ENCODE data around the gene FASTKD3.
"Not testable (repeated sequence)": the region's sequence is repeated elsewhere in the genome, so short reads cannot be mapped to it uniquely, and the experiment has no call there.

FASTKD3 gene, protein sequence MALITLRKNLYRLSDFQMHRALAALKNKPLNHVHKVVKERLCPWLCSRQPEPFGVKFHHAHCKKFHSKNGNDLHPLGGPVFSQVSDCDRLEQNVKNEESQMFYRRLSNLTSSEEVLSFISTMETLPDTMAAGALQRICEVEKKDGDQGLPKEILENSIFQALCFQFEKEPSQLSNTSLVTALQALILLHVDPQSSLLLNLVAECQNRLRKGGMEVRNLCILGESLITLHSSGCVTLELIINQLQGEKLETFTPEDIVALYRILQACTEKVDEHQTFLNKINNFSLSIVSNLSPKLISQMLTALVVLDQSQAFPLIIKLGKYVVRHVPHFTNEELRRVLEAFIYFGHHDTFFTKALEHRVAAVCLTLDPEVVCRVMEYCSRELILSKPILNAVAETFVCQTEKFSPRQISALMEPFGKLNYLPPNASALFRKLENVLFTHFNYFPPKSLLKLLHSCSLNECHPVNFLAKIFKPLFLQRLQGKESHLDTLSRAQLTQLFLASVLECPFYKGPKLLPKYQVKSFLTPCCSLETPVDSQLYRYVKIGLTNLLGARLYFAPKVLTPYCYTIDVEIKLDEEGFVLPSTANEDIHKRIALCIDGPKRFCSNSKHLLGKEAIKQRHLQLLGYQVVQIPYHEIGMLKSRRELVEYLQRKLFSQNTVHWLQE

DNA sequence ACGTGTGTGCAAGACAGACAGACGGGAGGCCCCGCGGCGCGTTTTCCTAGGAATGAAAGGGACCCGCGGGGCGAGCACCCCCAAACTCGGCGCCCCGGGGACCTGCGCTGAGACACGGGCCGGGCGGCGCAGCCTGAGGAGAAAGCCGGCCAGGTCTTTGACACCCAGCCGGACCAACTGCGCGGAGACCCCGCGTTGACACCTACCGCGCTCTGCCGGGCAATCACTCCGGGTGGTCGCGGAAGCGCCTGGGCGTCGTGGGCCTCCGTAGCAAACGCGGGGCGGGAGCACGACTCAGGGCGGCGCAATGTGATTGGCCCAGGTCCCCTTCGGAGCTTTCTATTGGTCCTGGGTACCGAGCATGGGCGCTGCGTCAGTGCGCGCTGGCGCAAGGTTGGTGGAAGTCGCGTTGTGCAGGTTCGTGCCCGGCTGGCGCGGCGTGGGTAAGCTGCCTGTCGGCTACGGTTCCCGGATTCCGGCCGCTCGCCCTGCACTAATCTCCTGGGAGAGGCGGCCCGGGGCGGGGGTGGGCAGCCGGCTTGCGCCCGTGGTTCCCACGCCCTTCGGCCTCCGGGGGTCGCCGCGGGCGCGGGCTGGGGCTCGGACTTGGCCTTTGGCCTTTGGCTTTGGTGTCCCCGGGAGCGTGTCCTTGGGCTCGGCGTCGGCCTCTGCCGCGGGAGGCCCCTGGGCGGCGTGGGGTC lies at the start of gene FASTKD3, which contains the start of gene MTRR:
Gene FASTKD3 (minus strand): TSS at position 259 of the 701 bp plus-strand sequence. CDS start 948 bp downstream, outside the sequence.
Gene MTRR (plus strand): TSS at position 376 of the 701 bp plus-strand sequence. CDS start 1,647 bp downstream, outside the sequence.
- DNase-seq = peak; percentile 88 to 90

DNA sequence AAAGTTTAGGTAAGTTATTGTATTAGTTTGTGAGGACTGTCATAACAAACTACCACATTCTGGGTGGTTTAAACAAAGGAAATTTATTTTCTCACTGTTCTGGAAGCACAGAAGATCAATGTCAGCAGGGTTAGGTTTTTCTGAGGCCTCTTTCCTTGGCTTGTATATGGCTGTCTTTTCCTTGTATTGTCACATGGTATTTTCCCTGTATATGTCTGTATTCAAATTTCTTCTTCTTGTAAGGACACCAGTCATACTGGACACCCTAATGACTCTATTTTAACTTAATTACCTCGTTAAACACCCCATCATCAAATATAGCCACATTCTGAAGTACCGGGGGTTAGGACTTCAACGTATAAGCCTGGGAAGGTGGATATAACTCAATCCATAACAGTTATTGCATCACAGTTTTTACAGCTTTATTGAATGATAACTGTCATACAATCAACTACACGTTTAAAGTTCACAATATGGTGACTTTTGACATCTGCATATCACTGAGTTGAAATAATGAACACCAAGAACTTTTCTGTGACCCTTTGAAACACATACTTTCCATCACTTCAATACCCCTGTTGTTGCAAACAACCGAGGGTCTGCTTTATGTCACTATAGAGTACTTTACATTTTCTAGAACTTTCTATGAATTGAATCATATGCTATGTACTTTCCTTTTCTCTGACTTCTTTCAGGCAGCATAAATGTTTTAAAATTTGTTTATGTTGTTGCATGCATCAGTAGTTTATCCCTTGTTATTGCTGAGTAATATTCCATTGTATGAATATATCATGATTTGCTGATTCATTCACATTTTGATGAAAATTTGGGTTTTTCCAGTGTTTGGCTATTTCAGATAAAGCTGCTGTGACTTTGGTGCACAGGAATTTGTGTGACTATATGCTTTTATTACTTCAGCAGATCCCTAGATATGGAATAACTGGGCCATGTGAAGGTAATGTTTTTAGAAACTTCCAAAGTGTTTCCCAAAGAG lies 48.6 kb upstream of the FASTKD3 start:
- DNase-seq = no peak

DNA sequence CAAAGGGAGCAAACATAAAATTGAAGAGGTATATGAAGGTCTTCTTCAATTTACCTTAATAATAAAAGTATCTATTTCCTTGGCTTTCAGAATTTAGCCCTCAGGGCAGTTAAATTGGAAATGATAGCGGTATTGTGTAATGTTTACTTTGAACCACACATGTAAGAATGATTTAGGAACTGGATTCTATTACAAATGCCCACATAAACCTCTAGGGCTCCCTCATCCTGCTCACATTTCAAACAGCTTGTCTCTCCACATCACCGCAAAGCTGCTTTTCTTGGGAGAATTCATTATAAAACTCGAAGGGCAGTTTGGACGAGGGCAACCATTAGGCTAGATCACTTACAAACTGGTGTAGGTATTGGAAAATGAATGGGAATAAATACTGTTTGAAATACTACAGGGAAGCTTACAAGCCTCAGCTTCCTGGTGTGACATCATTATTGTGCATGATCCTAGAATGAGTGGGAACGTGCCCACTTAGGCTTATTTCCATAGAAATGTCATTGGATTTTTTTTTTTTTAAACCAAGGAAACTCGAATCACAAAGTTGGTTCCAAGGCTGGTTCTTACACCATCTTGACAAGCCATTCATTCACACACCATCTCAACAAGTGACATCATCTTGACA lies 47.5 kb upstream of the FASTKD3 start:
- no peak for DNase-seq

DNA sequence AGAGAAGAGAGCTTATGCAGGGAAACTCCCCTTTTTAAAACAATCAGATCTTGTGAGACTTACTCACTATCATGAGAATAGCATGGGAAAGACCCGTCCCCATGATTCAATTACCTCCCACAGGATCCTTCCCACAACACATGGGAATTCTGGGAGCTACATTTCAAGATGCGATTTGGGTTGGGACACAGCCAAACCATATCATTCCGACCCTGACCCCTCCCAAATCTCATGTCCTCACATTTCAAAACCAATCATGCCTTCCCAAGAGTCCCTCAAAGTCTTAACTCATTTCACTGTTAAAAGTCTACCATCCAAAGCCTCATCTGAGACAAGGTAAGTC lies 42.6 kb upstream of the FASTKD3 start:
- not testable (repeated sequence) for DNase-seq

DNA sequence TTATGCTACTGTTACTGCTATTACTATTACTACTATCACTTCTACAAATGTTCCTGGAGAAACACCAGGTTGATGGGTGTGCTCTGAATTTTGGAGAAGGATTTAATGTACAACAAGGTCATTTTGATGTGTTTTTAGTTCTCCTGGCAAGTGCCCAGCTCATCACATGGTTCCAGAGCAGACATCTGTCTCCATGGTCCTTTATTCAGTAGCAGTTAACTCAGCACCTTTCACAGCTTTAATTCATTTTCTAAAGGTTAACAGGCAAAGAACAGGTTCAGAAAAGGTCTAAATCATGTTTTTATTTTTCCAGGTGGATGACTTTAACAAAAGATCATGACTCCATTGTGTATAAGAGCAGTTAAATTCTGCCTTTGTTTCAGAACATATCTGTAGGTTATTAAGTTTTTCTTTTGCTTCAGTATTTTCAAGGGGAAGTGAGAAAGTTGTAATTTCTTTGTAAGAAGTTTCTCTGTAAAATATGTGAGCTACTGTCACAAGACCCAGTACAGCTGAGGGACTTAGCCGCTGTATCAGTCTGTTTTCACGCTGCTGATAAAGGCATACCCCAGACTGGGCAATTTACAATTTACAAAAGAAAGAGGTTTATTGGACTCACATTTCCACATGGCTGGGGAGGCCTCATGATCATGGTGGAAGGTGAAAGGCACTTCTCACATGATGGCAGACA lies 42.1 kb upstream of the FASTKD3 start:
- no peak for DNase-seq

DNA sequence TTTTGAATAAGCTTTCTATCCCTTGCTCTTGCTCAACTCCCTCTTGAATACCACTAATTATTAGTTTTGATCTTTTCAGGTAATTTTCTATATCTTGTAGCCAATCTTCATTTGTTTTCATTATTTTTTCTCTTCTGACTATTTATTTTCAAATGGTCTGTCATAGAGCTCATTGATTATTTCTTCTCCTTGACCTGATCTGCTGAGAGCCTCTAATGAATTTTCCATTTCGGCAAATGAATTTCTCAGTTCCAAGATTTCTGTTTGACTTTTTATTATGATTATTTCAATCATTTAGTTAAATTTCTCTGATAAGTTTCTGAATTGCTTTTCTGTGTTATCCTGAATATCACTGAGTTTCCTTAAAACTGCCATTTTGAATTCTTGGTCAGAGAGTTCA lies 39.5 kb upstream of the FASTKD3 start:
- DNase-seq = no peak

DNA sequence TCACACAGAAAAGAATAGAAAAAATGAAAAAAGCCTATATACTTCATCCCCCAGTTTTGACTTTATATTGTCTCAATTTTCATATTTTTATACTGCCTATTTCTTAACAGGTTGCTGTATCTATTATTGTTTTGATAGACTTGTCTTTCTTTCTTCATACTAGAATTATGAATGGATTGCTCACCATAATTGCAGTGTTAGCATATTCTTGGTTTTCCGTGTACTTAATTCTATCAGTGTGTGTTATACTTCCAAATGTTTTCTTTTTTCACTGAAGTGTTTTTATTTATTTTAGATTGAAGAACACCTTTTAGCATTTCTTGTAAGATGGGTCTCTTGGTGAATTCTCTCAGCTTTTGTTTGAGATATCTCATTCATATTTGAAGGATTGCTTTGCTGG lies 38.8 kb upstream of the FASTKD3 start:
- no peak for DNase-seq

DNA sequence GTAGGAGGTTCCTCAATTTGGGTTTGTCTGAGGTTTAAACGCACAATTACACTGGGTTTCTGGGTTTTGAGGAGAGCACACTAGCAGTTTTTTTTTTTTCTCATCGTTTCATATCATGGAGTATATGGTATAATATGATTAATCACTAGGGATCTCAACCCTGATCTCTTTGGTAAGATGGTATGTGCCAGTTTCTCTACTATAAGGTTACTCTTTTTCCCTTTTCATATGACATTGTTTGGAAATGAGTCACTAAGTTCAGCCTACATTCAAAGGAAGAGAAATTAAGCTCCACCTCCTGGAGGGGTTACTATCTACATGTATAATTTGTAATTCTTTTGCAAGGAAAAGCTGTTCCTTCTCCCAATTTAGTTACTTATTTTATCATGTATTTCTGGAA lies 35.3 kb upstream of the FASTKD3 start:
- no peak for DNase-seq

DNA sequence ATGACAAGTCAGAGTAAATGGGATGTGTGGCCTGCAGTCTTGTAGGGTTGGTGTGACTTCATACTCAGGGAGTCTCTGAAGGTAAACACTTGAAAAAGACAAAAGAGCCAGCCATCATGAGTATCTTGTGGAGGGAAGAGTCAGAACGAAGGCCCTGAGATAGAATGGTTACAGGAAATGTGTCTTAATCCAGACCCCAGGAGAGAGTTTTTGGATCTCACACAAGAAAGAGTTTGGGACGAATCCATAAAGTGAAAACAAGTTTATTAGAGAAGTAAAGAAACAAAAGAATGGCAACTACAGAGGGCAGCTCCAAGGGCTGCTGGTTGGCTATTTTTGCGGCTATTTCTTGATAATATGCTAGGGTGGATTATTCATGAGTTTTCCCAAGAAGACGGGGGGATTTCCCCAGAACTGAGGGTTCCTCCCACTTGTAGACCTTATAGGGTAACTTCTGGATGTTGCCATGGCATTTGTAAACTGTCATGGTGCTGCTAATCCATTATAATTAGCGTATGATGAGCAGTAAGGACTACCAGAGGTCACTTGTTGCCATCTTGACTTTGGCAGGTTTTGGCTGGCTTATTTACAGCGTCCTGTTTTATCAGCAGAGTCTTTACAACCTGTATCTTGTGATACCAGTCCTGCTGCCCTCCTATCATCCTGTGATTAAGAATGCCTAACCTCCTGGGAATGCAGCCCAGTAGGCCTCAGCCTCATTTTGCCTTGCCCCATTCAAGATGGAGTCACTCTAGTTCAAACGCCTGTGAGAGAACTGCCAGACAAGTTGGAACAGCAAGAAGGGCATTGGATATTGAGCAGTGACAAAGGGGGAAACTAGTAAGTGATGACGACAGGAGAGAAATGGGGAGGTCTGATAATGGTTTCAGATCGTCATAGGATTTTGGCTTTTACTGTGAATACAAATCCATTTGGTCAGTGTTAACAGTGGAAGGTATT lies 34.1 kb upstream of the FASTKD3 start:
- no peak for DNase-seq

DNA sequence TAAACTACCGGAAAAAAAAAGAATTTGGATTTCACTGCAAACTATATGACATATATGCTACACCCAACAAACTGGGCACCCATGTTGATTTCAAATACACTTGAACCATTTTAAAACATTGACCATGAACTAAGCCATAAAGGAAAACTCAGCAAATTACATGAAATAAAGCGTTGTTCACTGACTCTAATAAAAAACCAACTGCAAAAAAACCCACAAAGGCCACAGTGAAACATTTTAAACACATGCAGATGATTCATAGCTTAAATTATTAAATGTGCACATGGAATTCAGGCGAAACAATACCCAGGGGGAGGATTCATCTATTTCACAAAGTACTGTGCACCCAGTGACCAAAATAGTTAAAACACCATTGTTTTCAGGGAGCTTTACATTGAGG lies 33.4 kb upstream of the FASTKD3 start:
- DNase-seq = no peak

DNA sequence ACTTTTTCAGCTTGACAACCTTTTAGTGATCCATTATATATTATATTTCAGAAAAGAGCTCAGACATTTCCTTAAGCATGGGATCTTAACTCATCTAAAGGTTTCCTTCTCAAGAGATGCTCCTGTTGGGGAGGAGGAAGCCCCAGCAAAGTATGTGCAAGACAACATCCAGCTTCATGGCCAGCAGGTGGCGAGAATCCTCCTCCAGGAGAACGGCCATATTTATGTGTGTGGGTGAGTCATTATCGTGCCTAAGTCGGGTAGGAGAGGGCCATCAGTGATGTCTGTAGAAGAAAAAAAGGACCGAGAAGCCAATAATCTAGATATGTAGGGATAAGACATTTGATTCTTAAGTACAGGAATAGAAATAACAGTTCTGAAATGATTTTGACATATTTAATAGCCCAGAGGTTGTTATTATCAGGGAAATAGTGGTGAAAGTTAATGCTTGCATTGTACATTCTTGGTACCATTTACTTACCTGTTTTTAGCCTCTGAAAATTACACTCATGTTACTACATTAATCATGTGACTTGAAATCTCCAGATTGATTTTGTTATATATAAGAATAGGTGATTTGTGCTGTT lies 28.3 kb upstream of the FASTKD3 start:
- DNase-seq = no peak

DNA sequence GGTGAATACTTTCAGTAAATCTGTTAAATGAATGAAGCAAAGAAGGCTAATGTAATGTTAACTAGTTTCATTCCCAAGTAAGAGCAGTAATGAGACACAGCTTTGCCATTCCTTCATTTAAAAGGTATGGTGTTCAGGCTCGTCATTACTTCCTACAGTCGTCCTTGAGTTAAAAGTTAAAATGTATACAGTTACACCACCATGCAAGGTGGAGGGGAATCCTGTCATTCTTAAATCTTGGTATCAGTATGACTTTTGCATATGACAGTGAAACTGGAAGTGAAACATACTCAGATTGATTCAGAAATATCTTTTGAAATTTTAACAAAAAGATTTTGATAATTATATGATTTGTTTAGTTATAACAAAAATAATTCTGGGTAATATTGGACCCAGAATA lies 26.0 kb upstream of the FASTKD3 start:
- no peak for DNase-seq

DNA sequence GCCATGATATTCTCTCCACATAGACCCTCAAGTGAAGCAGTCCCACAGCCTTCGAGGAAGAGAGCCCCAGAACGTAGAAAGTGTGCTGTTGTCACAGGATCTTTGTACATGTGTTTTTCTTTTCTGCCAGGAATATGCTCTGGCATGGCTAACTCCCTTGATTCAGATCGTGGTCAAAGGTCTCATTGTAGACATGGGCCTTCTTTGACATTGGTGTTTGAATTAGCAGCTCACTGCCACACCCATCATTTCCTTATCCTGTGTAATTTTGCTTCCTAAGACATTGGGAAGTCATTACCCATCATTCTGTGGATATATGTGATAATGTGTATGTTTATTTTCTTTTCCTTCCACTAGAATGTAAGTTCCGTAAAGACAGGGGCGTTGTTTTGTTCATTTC lies 25.6 kb upstream of the FASTKD3 start:
- no peak for DNase-seq

DNA sequence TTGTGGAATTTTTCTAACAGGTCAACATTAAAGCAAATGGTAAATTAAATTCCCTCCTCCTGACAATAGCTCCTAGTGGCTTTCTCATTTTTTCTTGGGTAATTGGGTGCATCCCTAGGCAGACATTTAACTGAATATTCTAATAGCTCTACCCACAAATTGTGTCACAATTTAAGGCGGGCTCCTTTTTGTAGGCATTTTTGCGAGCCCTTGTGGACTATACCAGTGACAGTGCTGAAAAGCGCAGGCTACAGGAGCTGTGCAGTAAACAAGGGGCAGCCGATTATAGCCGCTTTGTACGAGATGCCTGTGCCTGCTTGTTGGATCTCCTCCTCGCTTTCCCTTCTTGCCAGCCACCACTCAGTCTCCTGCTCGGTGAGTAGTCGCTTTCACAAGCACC lies 20.1 kb upstream of the FASTKD3 start:
- no peak for DNase-seq

DNA sequence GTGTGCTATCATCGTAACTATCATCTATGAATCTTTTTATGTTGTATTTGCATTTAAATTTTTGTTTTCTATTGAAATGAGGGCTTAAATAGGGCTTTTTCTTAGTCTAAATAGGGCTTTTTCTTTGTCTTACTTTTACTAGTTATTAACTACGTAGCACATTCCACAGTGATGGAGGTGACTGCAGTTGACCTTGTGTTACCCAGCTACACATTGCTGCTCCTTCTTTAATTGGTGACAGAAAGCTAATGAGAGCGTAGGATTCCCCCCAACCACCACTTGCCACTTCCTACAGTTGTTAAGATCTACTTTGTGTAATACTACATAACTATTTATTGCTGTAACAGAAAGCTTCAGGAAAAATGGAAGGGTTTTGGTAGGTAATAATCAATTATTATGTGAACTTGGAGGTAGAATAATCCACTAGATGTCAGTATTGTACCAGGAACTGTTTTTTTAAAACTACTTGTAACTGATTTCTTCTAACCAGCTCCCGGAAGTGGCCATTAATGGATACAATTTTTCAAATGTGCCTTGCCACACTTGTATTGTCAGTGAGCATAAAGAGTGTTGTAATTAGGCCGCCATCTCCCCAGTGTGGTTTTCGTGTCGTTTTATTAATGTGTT lies 18.1 kb upstream of the FASTKD3 start:
- DNase-seq = peak in 1 of 2 donors; percentile 77

DNA sequence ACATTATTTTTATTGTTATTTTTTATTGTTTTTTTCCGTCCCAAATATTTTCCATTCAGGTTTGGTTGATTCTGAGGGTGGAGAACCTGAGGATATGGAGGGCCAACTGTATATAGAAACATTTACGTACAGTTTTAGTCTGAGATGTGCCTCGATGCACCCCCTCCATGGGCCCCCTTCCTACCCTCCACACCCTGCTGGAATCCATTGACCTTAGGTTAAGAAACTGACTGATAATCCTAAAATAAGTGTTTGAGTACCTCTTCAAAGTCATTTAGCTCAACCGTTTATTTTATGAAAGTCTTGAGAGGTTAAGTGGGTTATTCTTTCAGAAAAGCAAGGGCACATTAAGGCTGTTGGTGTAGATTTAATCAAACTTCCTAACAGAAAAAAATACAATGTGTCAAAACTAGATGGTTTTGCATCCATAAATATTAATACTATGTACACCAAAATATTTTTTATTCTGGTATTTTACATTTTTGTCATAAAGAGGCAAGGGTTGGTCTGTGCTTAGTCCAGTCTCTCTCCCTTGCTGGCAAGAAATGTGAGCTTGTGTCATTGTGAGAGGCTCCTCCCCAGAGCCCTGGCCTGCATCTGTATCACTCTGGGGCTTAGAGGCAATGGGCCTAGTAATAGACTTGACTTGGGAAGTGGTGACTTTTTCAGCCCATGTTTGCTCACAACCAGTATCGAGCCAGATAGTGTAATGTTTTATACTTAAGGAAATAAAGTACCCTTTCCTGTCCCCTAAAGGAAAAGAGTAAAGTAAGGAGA lies 15.8 kb upstream of the FASTKD3 start:
- DNase-seq = peak; percentile 67 to 79

DNA sequence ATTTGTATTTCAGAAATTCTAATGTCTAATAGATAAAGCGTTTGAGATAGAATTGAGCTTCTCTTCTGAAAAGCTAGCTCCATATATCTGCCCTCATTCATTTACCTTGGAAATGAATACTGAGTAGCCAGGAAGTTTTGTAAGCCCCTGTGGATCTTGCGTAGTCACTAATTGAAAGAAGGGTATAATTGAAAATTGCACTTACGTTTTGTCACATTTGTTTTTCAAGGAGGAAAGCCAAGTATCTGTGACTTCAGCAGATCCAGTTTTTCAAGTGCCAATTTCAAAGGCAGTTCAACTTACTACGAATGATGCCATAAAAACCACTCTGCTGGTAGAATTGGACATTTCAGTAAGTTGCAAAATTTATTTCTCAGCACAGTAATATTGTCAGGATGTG lies 14.1 kb upstream of the FASTKD3 start:
- DNase-seq = no peak

DNA sequence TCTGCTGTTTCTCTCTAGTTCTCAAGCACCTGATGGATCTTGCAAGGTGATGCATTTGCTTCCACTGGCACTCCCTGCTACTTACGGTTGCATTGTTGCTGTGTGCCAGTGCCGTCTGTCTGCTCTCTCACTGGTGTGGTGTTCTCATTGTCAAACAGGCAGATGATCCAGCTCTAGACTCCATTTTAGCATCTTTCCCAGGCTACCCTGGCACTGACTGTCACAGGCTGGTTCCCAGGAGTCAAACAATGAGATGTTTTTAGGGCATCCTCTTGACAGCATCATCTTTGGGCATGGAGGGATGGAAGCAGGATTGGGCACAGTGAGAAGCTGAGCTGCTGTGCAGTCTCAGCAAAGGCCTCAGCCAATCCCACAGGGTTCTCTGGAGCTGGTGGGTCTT lies 13.0 kb upstream of the FASTKD3 start:
- DNase-seq = peak; percentile 58 to 61

Data from hippocampal formation (tissue), 2 donors.